Upper lobe of left lung (tissue), 6 donors: ENCODE measurements around the gene ERN2. TPM values are rescaled to one million over a fixed set of nuclear protein-coding genes. Genes with fewer than 3 reads are reported as not detected.
"Not testable (repeated sequence)": the region's sequence is repeated elsewhere in the genome, so short reads cannot be mapped to it uniquely, and the experiment has no call there.

Experiments
- ATAC-seq, 2 donors: fragments of 200-7000 bp; cut with Tn5 transposase; one replicate each; pipeline ENCODE4 v1.9.1; 2022; ENCODE audit warnings: mild to moderate bottlenecking in 2 of 2, moderate library complexity in 2 of 2; ENCODE audit not compliant: low FRiP score in 2 of 2
- DNase-seq, 2 donors: peaks; one replicate each; pipeline ENCODE4 v3.0.0-alpha.2; 2019 to 2020
- H3K27ac ChIP-seq, 4 donors: fragments of 200-600 bp; sonication (generic); one replicate each; pipeline ENCODE4 v1.5.1; 2016 to 2019
- H3K27me3 ChIP-seq, 4 donors: fragments of 200-600 bp; sonication (generic); one replicate each; pipeline ENCODE4 v1.5.1; 2017 to 2019
- H3K36me3 ChIP-seq, 4 donors: fragments of 200-600 bp; sonication (generic); one replicate each; pipeline ENCODE4 v1.5.1; 2016 to 2019
- H3K4me1 ChIP-seq, 4 donors: fragments of 200-600 bp; sonication (generic); one replicate each; pipeline ENCODE4 v1.5.1; 2018 to 2019
- H3K4me3 ChIP-seq, 4 donors: fragments of 200-600 bp; sonication (generic); one replicate each; pipeline ENCODE4 v1.5.1; 2017 to 2019; ENCODE audit warnings: mild to moderate bottlenecking in 2 of 4, moderate library complexity in 1 of 4
- H3K9me3 ChIP-seq, 4 donors: fragments of 200-600 bp; sonication (generic); one replicate each; pipeline ENCODE4 v1.5.1; 2018 to 2019
- EP300 ChIP-seq, 4 donors: sonication (generic); formaldehyde crosslinking; IDR thresholded peaks; one replicate each; pipeline ENCODE4 v1.5.1; 2017; ENCODE audit warnings: antibody characterized with exemption in 4 of 4, control low read depth in 2 of 4
- POLR2A ChIP-seq, 4 donors: fragments of 450-650 bp; IDR thresholded peaks; one replicate each; pipeline ENCODE4 v1.5.1; 2016 to 2017; ENCODE audit warnings: antibody characterized with exemption in 4 of 4, mild to moderate bottlenecking in 2 of 4
- POLR2AphosphoS5 ChIP-seq, 2 donors: sonication (generic); formaldehyde crosslinking; IDR thresholded peaks; one replicate each; pipeline ENCODE4 v1.5.1; 2017; ENCODE audit warnings: antibody characterized with exemption in 2 of 2
- WGBS, 2 donors: methylation state at CpG; one replicate each; pipeline ENCODE4 v1.1.5; 2017 to 2018; 5-methylcytosine and 5-hydroxymethylcytosine counted together
- total RNA-seq, 6 donors: library from RNA; depleted of rRNA in 4 of 6; stranded (reverse); fragments of >200 nt in 4 of 6; gene quantifications; one replicate each; pipeline versions ENCODE4 v1.1.0 to v1.2.1, GENCODE V29; 2016 to 2021
- TF ChIP-seq, protein P1 (sequence below), 6 experiments: fragments of 450-650 bp in 4 of 6; fragments of 200-600 bp in 2 of 6; sonication (generic) in 2 of 6; IDR thresholded peaks; one replicate each; pipeline ENCODE4 v1.5.1; 2016 to 2019; ENCODE audit warnings: antibody characterized with exemption in 6 of 6
- donor health status: DM: no; HTN: no; CAD: no; lungs with moderate emphysema.
- donor health status: DM: no; HTN: yes; CAD: no; lungs with severe emphysema.

ERN2 gene
- total RNA-seq, 6 donors from 2014 or later: 0.46 to 9.6 (median 1.3) TPM

DNA sequence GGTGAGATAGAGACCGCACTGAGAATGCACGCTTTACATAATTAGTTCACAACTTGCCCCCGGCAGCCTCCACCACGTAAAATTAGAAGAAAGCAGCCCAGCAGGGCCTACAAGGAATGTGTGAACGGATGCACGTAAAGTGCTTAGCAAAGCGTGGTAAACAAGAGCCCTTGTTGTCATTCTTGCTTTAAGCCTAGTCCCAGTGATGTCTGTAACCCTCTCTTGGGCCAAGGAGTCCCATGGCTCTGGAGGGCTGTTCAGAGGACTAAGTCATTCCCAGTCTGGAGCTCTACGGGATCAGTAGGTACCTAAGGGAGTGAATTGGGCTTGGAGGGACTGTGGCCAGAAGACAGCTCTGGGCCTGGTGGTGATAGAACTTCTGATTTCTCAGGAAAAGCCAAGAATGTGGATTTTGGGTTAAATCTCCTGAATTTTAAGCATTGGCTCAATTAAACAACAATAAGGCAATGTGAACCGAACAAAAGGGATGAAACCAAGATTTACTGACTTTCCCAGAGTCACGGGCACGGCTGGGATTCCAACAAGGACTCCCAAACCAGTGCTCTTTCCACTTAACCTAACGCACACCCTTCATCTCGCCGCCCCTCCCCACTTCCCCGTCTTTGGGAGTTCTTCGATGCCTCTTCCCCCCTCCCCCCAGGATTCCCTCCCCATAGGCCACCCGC, 41.0 kb upstream of the ERN2 start:
- peaks cover 0 to 15% (median 12%) of the 10 kb centered on the region in 4 donors for H3K27me3 ChIP-seq
- no peak for DNase-seq
- H3K4me1 ChIP-seq: peaks cover 7 to 14% (median 9%) of the 10 kb centered on the region in 4 donors
- H3K36me3 ChIP-seq: no peaks in the 10 kb centered on the region
- ATAC-seq: no peak
- H3K4me3 ChIP-seq: no peak overlapping the region
- H3K27ac ChIP-seq: no peak overlapping the region
- 41 to 46% methylated on average over 17 of the region's 17 CpGs for WGBS, 2 donors
- no peaks in the 10 kb centered on the region for H3K9me3 ChIP-seq
- no peak for TF ChIP-seq POLR2A (IDR thresholded peaks at IDR 0.05)
- TF ChIP-seq, protein P1, sequence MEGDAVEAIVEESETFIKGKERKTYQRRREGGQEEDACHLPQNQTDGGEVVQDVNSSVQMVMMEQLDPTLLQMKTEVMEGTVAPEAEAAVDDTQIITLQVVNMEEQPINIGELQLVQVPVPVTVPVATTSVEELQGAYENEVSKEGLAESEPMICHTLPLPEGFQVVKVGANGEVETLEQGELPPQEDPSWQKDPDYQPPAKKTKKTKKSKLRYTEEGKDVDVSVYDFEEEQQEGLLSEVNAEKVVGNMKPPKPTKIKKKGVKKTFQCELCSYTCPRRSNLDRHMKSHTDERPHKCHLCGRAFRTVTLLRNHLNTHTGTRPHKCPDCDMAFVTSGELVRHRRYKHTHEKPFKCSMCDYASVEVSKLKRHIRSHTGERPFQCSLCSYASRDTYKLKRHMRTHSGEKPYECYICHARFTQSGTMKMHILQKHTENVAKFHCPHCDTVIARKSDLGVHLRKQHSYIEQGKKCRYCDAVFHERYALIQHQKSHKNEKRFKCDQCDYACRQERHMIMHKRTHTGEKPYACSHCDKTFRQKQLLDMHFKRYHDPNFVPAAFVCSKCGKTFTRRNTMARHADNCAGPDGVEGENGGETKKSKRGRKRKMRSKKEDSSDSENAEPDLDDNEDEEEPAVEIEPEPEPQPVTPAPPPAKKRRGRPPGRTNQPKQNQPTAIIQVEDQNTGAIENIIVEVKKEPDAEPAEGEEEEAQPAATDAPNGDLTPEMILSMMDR (IDR thresholded peaks at IDR 0.05): no peak
- TF ChIP-seq EP300 (IDR thresholded peaks at IDR 0.05): no peak
- no peak for TF ChIP-seq POLR2AphosphoS5 (IDR thresholded peaks at IDR 0.05)

DNA sequence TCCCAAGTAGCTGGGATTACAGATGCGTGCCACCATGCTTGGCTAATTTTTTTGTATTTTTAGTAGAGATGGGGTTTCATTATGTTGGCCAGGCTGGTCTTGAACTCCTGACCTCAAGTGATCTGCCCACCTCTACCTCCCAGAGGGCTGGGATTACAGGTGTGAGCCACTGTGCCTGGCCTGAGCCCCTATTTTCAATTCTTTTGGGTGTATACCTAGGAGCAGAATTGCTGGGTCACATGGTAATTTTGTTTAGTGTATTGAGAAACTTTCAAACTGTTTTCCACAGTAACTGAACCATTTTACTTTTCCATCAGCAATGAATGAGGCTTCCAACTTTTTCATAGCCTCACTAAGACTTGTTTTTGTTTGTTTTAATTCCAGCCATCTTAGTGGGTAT, 38.0 kb upstream of the ERN2 start:
- 88 to 100% methylated on average over 1 of the region's 1 CpG for WGBS, 2 donors
- not testable (repeated sequence) for H3K36me3 ChIP-seq, H3K9me3 ChIP-seq, DNase-seq, H3K4me3 ChIP-seq, ATAC-seq, H3K27ac ChIP-seq
- H3K27me3 ChIP-seq: peaks cover 0 to 15% (median 12%) of the 10 kb centered on the region in 4 donors
- peaks cover 7 to 14% (median 9%) of the 10 kb centered on the region in 4 donors for H3K4me1 ChIP-seq

- H3K27ac ChIP-seq: no peak overlapping the region
- no peaks in the 10 kb centered on the region for H3K9me3 ChIP-seq
- H3K4me1 ChIP-seq: no peaks in the 10 kb centered on the region
- no peaks in the 10 kb centered on the region for H3K36me3 ChIP-seq
- DNase-seq (no peak), ATAC-seq (no peak)
- TF ChIP-seq, protein P1 (IDR thresholded peaks at IDR 0.05): no peak
- TF ChIP-seq POLR2AphosphoS5 (IDR thresholded peaks at IDR 0.05): no peak
- TF ChIP-seq EP300 (IDR thresholded peaks at IDR 0.05): no peak
- TF ChIP-seq POLR2A (IDR thresholded peaks at IDR 0.05): no peak
- no peak overlapping the region for H3K4me3 ChIP-seq
- H3K27me3 ChIP-seq: no peaks in the 10 kb centered on the region
- 66 to 74% methylated on average over 1 of the region's 1 CpG for WGBS, 2 donors
Observed at GRCh38 chr16:23748630-23749029, 35.6 kb upstream of the ERN2 start.

DNA sequence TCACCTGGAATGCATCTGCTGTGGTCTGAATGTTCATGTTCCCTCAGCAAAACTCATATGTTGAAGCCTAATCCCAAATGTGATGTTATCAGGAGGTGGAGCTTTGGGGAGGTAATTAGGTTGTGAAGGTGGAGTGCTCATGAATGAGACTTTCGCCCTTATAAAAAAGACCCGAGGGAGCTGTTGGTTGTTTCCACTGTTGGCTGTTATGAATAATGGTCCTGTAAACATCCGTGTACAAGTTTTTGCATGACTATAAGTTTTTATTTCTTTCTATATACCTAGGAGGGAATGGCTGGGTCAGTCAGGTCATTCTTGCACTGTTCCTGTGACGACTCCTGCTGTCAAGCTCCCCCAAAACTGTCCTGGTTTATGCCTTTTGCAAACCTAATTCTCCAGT, 32.2 kb upstream of the ERN2 start:
- H3K27me3 ChIP-seq: no peaks in the 10 kb centered on the region
- H3K4me1 ChIP-seq: no peaks in the 10 kb centered on the region
- no peaks in the 10 kb centered on the region for H3K9me3 ChIP-seq
- no peak overlapping the region for H3K27ac ChIP-seq
- no peak for ATAC-seq
- TF ChIP-seq POLR2AphosphoS5 (IDR thresholded peaks at IDR 0.05) (no peak), POLR2A (IDR thresholded peaks at IDR 0.05) (no peak), EP300 (IDR thresholded peaks at IDR 0.05) (no peak)
- TF ChIP-seq, protein P1 (IDR thresholded peaks at IDR 0.05): no peak
- DNase-seq: no peak
- no peaks in the 10 kb centered on the region for H3K36me3 ChIP-seq
- 81 to 92% methylated on average over 4 of the region's 4 CpGs for WGBS, 2 donors
- no peak overlapping the region for H3K4me3 ChIP-seq

GRCh38 chr16:23742766-23743165, 29.7 kb upstream of the ERN2 start:
- no peak for ATAC-seq
- 39 to 50% methylated on average over 4 of the region's 4 CpGs for WGBS, 2 donors
- H3K27ac ChIP-seq: no peak overlapping the region
- H3K9me3 ChIP-seq: no peaks in the 10 kb centered on the region
- no peak for DNase-seq
- TF ChIP-seq, protein P1 (IDR thresholded peaks at IDR 0.05): no peak
- no peak for TF ChIP-seq EP300 (IDR thresholded peaks at IDR 0.05)
- TF ChIP-seq POLR2AphosphoS5 (IDR thresholded peaks at IDR 0.05): no peak
- no peak for TF ChIP-seq POLR2A (IDR thresholded peaks at IDR 0.05)
- no peak overlapping the region for H3K4me3 ChIP-seq
- H3K4me1 ChIP-seq: no peaks in the 10 kb centered on the region
- no peaks in the 10 kb centered on the region for H3K36me3 ChIP-seq
- no peaks in the 10 kb centered on the region for H3K27me3 ChIP-seq
